Measurements from ENCODE around the gene ARL2. TPM values are rescaled to one million over a fixed set of nuclear protein-coding genes. Genes with fewer than 3 reads are reported as not detected.

Gene ARL2
- total RNA-seq, 1 experiment from 2014 or later = 203 TPM

- no peaks in the 10 kb centered on the region for H3K79me2 ChIP-seq (ENCODE audit: insufficient read depth, low read length)
Measured at GRCh38 chr11:64998690-64999431, 15.1 kb upstream of the ARL2 start.

More at GRCh38 chr11:64998690-64999431, 15.1 kb upstream of the ARL2 start:
- WGBS (ENCODE audit: extremely low coverage, insufficient read length, low lambda C conversion rate) = no CpG with 5 or more reads among the region's 9 CpGs
- H2BK12ac ChIP-seq (ENCODE audit: insufficient read length, low read depth, low read length) = no peak overlapping the region
- Mint-ChIP-seq H3K4me1 (peaks cover 17 to 21% of the 10 kb centered on the region in 2 experiments), H3K27ac (no peak overlapping the region), H3K4me3 (no peak overlapping the region; a peak in 1 of 5 replicates), H3K9me3 (no peaks in the 10 kb centered on the region), H3K27me3 (ENCODE audit: low read depth) (peaks cover 1% of the 10 kb centered on the region; the same call in 1 of the 2 replicates), H3K36me3 (ENCODE audit: insufficient read depth in 1 of 3, low read depth in 3 of 3) (no peaks in the 10 kb centered on the region)
- H3K27me3 ChIP-seq (ENCODE audit: insufficient read depth, low read length) = no peaks in the 10 kb centered on the region
- H3K56ac ChIP-seq (ENCODE audit: insufficient read length, low read depth, low read length) = no peak overlapping the region
- no peak overlapping the region for H4K91ac ChIP-seq (ENCODE audit: insufficient read length, low read depth, low read length)
- no peak overlapping the region for H4K5ac ChIP-seq (ENCODE audit: insufficient read length, low read depth, low read length)
- no peak overlapping the region for H2BK20ac ChIP-seq (ENCODE audit: low read depth, low read length, poor library complexity, severe bottlenecking)
- no peak overlapping the region for H2BK120ac ChIP-seq (ENCODE audit: low read depth, low read length, poor library complexity, severe bottlenecking)
- no peaks in the 10 kb centered on the region for H3K23me2 ChIP-seq (ENCODE audit: insufficient read length, low read depth, low read length, poor library complexity, severe bottlenecking)
- H3K9me3 ChIP-seq (ENCODE audit: control insufficient read depth, low read depth, low read length) = no peaks in the 10 kb centered on the region
- H4K20me1 ChIP-seq (ENCODE audit: control insufficient read depth, insufficient read depth, insufficient read length) = no peaks in the 10 kb centered on the region
- H2BK5ac ChIP-seq (ENCODE audit: insufficient read length, low read length) = no peak overlapping the region
- H3K9ac ChIP-seq (ENCODE audit: extremely low read depth, insufficient read length, low read length) = no peak overlapping the region
- no peak overlapping the region for H3K23ac ChIP-seq (ENCODE audit: insufficient read length, low read depth, low read length)
- H2BK15ac ChIP-seq (ENCODE audit: low read depth, low read length) = no peak overlapping the region
- peaks cover 4% of the 10 kb centered on the region; the same call in 1 of the 2 replicates for H3K4me1 ChIP-seq (ENCODE audit: insufficient read depth, low read length)
- no peak overlapping the region for H3K18ac ChIP-seq (ENCODE audit: insufficient read length, low read depth, low read length)
- no peak overlapping the region for H3K27ac ChIP-seq (ENCODE audit: insufficient read length, low read depth, low read length)
- H3K14ac ChIP-seq (ENCODE audit: insufficient read depth, low read length) = no peak overlapping the region
- H3K79me1 ChIP-seq (ENCODE audit: insufficient read depth, low read depth, low read length, poor library complexity, severe bottlenecking) = no peaks in the 10 kb centered on the region
- H2AK5ac ChIP-seq (ENCODE audit: insufficient read length, low read length) = no peak overlapping the region
- no peak overlapping the region for H3K4me2 ChIP-seq (ENCODE audit: insufficient read depth, insufficient read length, low read length)
- no peak overlapping the region for H2AFZ ChIP-seq (ENCODE audit: low read length)
- DNase-seq = no peak
- TF ChIP-seq CTCF (conservative IDR thresholded peaks at IDR 0.05) = no peak
- no peak overlapping the region for H3T11ph ChIP-seq (ENCODE audit: low read length)
- no peak overlapping the region for H4K8ac ChIP-seq (replicated peaks; ENCODE audit: insufficient read length, low read depth, low read length)
- H3K4ac ChIP-seq (ENCODE audit: low read depth, low read length) = no peak overlapping the region
